Umbilical cord (tissue), 2 donors: ENCODE measurements around the gene PDGFD. TPM values are rescaled to one million over a fixed set of nuclear protein-coding genes. Genes with fewer than 3 reads are reported as not detected.

ENCODE experiments used
- DNase-seq: peaks from one replicate; pipeline ENCODE4 v3.0.0-alpha.2; 2015; ENCODE audit warnings: low spot score
- total RNA-seq: library from RNA; depleted of rRNA; stranded (reverse); fragments of >200 nt; gene quantifications from one replicate; pipeline ENCODE4 v1.2.3, GENCODE V29; 2014; ENCODE audit warnings: low replicate concordance; ENCODE audit not compliant: insufficient read depth

Gene PDGFD
- total RNA-seq, 1 donor from 2014 or later: 8.2 TPM

GRCh38 chr11:103920933-103921332 is 243.0 kb downstream of the PDGFD start:
- DNase-seq: no peak

- DNase-seq: peak; percentile 31
Measured at GRCh38 chr11:103920449-103920848, 243.5 kb downstream of the PDGFD start.

DNA sequence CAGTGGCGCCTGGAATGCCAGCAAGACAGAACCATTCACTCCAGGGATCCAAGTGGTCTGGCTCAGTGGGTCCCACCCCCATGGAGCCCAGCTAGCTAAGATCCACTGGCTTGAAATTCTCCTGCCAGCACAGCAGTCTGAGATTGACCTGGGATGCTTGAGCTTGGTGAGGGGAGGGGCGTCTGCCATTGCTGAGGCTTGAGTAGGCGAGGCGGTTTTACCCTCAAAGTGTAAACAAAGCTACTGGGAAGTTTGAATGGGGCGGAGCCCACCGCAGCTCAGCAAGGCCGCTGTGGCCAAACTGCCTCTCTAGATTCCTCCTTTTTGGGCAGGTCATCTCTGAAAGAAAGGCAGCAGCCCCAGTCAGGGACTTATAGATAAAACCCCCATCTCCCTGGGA is 253.2 kb downstream of the PDGFD start:
- DNase-seq: no peak

- DNase-seq: peak; percentile 76
Measured at GRCh38 chr11:103907548-103908455, 256.1 kb downstream of the PDGFD start.

DNA sequence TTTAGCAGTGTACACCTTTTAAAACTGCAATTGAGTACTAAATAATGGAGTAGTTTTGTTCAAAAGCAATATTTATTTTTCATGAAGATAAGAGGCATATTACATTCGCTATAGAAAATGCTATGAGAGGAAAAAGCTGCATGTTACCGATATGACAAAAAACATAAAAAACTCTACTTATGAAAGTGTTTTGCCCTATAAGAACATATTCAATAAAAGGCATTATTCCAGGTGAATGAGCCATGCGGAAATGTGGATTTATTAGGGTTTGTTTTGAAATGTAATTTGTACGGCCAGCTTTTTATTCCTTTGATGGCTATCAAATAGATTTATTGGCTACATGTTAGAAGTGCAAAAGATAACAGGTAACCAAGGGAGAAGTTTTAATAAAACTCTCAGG is 256.8 kb downstream of the PDGFD start:
- DNase-seq: no peak

DNA sequence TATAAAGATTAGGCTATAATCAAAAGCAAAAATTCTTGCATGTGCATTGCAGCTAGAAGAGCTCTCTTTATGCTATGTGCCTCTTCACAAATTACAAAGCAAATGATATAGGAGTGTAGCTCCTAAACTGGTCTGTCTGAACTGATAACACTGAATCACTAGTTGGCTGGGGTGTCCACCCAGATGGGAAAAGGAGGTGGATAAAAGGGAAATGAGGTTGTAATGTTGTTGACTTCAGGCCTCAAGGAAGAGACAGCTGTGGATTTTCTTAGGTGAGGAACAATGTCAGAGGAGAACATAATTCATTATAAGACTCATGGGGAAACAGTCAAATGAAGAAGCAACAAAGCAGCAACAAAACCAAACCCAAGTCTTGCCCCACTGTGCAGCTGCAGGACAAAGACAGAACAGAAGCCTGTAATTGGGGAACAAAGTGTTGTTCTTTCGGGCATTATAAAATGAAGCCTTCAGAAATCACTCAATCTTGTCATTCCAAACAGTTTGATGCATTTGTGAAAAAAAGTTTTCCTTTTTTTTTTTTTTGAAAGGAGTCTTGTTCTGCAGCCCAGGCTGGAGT is 257.6 kb downstream of the PDGFD start:
- no peak for DNase-seq

- no peak for DNase-seq
Measured at GRCh38 chr11:103904324-103904667, 259.7 kb downstream of the PDGFD start.

- no peak for DNase-seq
Measured at GRCh38 chr11:103903621-103904323, 260.2 kb downstream of the PDGFD start.

GRCh38 chr11:103902994-103903393 is 261.0 kb downstream of the PDGFD start:
- DNase-seq: no peak

GRCh38 chr11:103901656-103902055 is 262.3 kb downstream of the PDGFD start:
- no peak for DNase-seq

GRCh38 chr11:103898577-103899336 is 265.2 kb downstream of the PDGFD start:
- DNase-seq: no peak

- no peak for DNase-seq
Measured at GRCh38 chr11:103898065-103898464, 265.9 kb downstream of the PDGFD start.

DNA sequence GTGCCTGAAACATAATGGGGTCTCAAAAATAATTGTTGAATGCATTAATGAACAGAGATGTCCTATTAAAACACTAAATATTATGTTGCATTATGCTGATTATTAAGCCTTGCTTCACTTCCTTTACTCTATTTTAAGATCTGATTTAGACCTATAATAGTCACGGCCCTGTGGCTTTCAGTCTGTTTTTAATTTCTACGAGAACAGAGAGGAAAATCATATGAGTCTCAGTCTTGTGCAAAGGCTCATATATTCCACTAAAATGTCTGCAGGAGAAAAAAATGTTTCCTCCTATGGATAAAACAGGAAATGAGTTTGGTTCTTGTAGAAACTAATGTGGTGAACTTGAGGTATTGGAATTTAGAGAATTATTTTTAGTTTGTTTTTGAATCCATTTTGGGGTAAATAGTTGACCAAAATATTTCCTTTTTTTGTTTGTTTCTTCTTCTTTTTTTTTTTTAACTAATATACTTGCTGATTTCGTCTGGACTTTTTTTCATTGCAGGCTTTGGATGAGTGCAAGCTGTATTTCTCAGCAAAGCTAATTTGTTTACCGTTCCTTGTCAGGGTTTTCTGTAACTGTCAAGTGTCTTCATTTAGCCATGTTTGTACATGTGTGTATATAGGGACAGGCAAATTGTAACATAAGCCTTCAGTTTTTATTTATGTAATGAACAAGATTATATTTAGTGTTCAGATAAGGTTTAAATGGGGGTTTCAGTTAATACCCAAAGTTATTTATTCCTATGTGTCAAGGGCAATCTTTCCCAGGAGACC is 266.6 kb downstream of the PDGFD start:
- no peak for DNase-seq

GRCh38 chr11:103895106-103895505 is 268.8 kb downstream of the PDGFD start:
- no peak for DNase-seq

- no peak for DNase-seq
Measured at GRCh38 chr11:103894673-103895072, 269.3 kb downstream of the PDGFD start.

DNA sequence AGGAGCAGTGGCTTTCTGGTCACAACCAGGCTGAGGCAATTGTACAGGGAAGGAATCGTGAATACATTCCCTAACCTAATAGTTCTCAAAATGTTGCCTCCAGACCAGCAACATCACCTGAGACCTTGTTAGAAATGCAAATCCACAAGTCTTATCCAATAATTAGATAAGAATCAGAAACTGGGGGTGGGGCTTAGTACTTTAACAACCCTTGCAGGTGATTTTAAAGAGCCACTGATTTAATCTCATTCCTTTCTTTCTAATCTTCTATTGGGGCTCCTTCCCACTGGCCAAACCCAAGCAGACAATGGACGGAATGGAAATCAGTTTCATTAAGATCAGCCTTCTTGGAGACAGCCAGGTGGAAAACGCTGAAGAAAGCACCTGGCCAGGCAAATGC is 269.9 kb downstream of the PDGFD start:
- DNase-seq: no peak

DNA sequence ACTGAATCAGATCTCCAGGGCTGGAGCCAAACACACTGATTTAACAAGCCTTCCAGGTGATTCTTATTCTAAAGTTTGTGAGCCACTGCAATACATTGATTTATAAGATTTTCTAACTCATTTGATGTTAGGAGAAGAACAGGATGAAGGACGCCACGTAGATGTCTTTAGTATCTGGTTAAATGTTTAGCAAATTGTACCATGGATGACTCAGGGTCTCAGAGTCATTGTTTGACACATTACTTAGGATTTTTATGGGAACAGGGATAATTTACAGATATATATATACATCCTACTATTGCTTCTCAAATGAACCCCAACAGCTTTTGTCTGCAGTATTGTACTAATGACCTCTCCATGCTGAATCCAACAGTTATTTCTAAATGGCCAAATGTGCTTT is 270.6 kb downstream of the PDGFD start:
- no peak for DNase-seq

- no peak for DNase-seq
Measured at GRCh38 chr11:103892603-103893002, 271.3 kb downstream of the PDGFD start.

- DNase-seq: no peak
Measured at GRCh38 chr11:103890654-103891053, 273.3 kb downstream of the PDGFD start.

GRCh38 chr11:103889679-103890078 is 274.3 kb downstream of the PDGFD start:
- DNase-seq: no peak

DNA sequence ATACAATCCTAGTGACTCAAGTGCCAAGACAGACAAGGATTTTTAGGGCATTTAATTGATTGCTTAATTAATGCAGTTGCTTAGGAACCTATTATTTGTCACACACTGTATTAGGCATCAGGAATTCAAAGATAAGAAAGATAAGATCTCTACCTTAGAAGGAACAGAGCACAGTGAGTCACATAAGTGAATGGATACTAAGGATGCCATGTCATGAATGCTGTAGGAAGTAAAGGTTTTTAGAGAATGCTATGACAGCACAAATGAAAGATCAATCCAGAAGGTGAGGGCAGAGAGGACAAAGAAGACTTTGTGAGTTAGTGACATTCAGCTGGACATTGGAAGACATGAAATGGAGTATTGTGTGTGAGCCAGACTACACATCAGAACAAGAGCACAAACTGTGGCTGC is 275.4 kb downstream of the PDGFD start:
- DNase-seq: no peak
